ENCODE measurements around the gene PNPT1.
"Not testable (repeated sequence)": the region's sequence is repeated elsewhere in the genome, so short reads cannot be mapped to it uniquely, and the experiment has no call there.

PNPT1 gene

DNA sequence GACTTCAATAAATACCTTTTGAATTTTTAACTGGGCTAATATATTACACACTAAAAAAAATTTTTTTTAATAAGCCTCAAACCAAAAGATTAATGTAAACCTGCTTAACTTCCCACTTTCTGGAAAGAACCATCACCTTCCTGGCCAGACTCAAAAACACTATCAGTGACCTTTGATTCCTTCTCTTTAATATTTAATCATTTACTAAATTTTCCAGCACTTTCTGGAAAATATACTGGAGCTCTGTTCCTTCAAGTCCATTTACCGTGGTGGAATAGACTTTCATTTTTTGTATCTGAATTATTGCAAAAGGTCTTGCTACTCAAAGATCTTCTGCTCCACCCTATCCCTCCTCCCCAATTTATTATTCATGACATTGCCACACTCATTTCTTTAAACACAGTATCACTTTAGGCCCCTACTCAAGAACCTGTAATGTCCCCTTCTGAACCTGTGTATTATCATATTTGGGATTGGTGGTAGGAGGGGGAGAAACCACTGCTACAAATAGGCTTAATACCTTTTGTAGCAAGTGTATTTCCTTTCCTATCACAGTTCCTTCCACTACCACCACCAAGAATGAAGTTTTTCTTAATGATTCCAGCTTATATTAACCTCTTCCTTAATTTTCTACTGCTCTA is 83.6 kb downstream of the PNPT1 start:
- H3K4me1 ChIP-seq (ENCODE audit: control insufficient read depth, insufficient read depth, low read length): peaks cover 11% of the 10 kb centered on the region
- no peaks in the 10 kb centered on the region for H3K27me3 ChIP-seq (ENCODE audit: control insufficient read depth, insufficient read depth, low read length)
- no peak overlapping the region for H3K4me3 ChIP-seq (ENCODE audit: low read length)
- H3K36me3 ChIP-seq (ENCODE audit: control insufficient read depth, insufficient read depth, low read length): peaks cover 4% of the 10 kb centered on the region
- no peak overlapping the region for H3K9ac ChIP-seq (ENCODE audit: low read length)
- no peaks in the 10 kb centered on the region for H3K9me3 ChIP-seq (ENCODE audit: control insufficient read depth, low read length)

DNA sequence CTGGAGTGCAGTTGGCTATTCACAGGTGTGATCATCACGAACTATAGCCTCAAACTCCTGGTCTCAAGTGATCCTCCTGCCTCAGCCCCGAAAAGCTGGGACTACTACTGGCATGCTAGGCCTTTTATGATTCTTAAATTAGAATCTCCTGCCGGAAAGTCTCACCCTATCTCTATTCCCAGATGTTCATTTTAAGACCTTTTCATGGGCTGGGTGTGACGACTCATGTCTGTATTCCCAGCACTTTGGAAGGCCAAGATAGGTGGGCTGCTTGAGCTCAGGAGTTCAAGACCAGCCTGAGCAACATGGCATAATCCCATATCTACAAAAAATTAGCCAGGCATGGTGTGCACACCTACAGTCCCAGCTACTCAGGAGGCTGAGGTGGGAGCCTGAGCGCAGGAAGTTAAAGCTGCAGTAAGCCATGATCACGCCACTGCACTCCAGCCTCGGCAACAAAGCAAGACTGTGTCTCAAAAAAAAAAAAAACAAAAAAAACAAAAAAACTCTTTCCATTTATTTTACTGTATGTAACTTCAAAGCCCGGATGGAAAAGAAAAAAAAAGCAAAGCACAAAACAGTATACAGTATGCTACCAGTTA is 84.3 kb downstream of the PNPT1 start:
- Histone ChIP-seq H3K27me3 (ENCODE audit: control insufficient read depth, insufficient read depth, low read length) (no peaks in the 10 kb centered on the region), H3K4me3 (ENCODE audit: low read length) (no peak overlapping the region), H3K36me3 (ENCODE audit: control insufficient read depth, insufficient read depth, low read length) (peaks cover 4% of the 10 kb centered on the region), H3K9ac (ENCODE audit: low read length) (no peak overlapping the region), H3K4me1 (ENCODE audit: control insufficient read depth, insufficient read depth, low read length) (peaks cover 16% of the 10 kb centered on the region), H3K9me3 (ENCODE audit: control insufficient read depth, low read length) (no peaks in the 10 kb centered on the region)

DNA sequence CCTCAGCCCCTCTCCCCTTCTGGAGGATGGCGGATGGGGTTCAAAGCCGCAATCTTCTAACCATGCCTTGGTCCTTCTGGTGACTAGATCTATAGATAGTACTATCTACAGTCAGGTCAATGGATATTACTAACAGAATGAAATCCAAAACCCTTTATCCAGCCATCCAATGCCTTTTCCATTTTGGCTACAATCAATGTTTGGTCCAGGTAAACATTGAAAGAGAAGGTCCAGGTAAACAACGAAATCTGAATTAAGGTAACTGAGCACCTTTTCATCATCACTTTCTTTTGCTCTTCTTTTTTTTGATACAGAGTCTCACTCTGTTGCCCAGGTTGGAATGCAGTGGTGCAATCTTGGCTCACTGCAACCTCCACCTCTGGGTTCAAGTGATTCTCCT is 85.9 kb downstream of the PNPT1 start:
- Histone ChIP-seq H3K4me1 (ENCODE audit: control insufficient read depth, insufficient read depth, low read length) (peaks cover 20% of the 10 kb centered on the region), H3K9me3 (ENCODE audit: control insufficient read depth, low read length) (no peaks in the 10 kb centered on the region), H3K36me3 (ENCODE audit: control insufficient read depth, insufficient read depth, low read length) (peaks cover 4% of the 10 kb centered on the region), H3K4me3 (ENCODE audit: low read length) (no peak overlapping the region), H3K27me3 (ENCODE audit: control insufficient read depth, insufficient read depth, low read length) (no peaks in the 10 kb centered on the region), H3K9ac (ENCODE audit: low read length) (no peak overlapping the region)

DNA sequence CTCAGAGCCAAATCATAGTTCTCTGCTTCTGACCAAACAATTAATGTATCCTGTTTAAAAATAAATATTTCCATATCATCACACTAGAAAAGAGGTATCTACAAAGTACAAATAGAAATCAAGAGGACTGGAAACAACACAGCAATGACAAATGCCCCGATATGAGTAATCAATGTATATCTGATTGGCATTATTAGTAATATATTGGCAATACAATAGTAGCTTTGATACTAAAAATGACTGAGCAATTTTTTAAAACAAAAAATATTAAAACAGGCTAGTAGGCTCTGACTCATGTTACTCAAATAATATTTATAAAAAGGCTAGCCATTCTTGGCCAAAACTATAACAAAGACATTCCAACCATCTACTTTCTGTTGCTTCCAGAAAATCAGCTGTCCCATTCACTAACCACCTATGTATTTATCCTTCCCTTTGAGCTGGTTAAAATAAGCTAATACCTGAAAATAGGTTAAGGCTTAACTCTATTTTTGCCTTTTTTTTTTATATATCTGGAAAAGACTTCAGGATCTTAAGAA is 89.5 kb downstream of the PNPT1 start:
- Histone ChIP-seq H3K4me1 (ENCODE audit: control insufficient read depth, insufficient read depth, low read length) (peaks cover 12% of the 10 kb centered on the region), H3K9ac (ENCODE audit: low read length) (no peak overlapping the region), H3K27me3 (ENCODE audit: control insufficient read depth, insufficient read depth, low read length) (no peaks in the 10 kb centered on the region), H3K9me3 (ENCODE audit: control insufficient read depth, low read length) (no peaks in the 10 kb centered on the region), H3K4me3 (ENCODE audit: low read length) (no peak overlapping the region), H3K36me3 (ENCODE audit: control insufficient read depth, insufficient read depth, low read length) (no peaks in the 10 kb centered on the region)

DNA sequence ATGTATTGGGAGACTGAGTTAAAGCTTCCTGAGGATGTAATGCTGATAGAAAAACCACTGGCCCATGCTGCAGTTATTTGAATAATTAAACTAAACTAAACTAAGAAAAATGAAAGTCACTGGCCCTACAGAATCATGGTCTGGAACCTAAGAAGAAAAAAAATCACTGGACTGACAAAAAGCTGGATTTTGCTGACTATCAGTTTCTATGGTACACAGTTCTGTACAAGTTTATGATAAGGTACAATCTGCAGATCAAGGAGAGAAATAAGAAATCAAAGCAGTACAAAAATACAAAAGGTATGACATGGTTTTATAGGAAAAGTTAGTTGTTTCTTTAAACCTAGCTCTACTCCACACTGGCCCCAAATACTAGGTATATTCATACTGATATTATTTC is 91.8 kb downstream of the PNPT1 start:
- Histone ChIP-seq H3K27me3 (ENCODE audit: control insufficient read depth, insufficient read depth, low read length) (no peaks in the 10 kb centered on the region), H3K9me3 (ENCODE audit: control insufficient read depth, low read length) (no peaks in the 10 kb centered on the region), H3K9ac (ENCODE audit: low read length) (no peak overlapping the region), H3K4me3 (ENCODE audit: low read length) (no peak overlapping the region), H3K4me1 (ENCODE audit: control insufficient read depth, insufficient read depth, low read length) (peaks cover 8% of the 10 kb centered on the region), H3K36me3 (ENCODE audit: control insufficient read depth, insufficient read depth, low read length) (no peaks in the 10 kb centered on the region)

DNA sequence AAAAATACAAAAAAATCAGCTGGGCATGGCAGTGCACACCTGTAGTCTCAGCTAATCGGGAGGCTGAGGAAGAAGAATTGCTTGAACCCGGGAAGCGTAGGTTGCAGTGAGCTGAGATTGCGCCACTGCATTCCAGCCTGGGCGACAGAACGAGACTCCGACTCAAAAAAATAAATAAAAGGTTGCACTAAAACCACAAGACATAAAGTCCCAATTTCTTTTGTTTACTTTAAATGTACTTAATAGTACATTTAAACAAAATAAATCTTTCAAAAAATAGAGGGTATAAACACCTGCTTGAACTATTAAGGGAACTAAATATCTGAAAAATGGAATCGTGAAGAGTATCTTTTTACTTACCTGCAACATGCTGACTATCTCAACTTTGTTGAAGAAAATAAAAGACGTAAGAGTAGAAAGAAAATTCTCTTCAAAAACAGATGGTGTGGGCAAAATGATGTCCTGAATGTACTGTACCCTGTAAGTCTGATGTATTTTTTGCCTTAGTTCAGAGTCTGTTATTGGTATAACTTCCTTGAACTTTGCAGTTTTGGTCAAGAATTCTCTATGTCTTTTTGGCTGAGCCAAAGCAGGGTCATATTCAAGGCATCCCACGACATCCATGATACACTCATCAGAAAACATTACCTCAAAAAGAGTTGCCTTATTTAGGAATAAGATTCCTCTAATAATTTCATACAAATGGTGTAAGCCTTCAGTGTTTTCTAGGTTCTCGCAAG is 95.4 kb downstream of the PNPT1 start:
- Histone ChIP-seq H3K9me3 (ENCODE audit: control insufficient read depth, low read length) (no peaks in the 10 kb centered on the region), H3K27me3 (ENCODE audit: control insufficient read depth, insufficient read depth, low read length) (no peaks in the 10 kb centered on the region), H3K4me1 (ENCODE audit: control insufficient read depth, insufficient read depth, low read length) (no peaks in the 10 kb centered on the region), H3K4me3 (ENCODE audit: low read length) (no peak overlapping the region), H3K36me3 (ENCODE audit: control insufficient read depth, insufficient read depth, low read length) (no peaks in the 10 kb centered on the region), H3K9ac (ENCODE audit: low read length) (no peak overlapping the region)

DNA sequence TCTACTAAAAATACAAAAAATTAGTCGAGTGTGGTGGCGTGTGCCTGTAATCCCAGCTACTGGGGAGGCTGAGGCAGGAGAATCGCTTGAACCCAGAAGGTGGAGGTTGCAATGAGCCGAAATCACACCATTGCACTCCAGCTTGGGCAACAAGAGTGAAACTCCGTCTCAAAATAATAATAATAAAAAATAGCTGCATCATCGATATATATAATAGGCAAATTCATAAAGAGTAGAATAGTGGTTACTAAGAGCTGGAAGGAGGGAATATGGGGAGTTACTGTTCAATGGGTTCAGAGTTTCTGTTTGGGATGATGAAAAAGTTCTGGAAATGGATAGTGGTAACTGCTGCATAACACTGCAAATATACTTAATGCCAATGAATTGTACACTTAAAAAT is 96.8 kb downstream of the PNPT1 start:
- H3K9ac ChIP-seq (ENCODE audit: low read length); H3K27me3 ChIP-seq (ENCODE audit: control insufficient read depth, insufficient read depth, low read length); H3K9me3 ChIP-seq (ENCODE audit: control insufficient read depth, low read length); H3K36me3 ChIP-seq (ENCODE audit: control insufficient read depth, insufficient read depth, low read length); H3K4me1 ChIP-seq (ENCODE audit: control insufficient read depth, insufficient read depth, low read length); H3K4me3 ChIP-seq (ENCODE audit: low read length): not testable (repeated sequence)

DNA sequence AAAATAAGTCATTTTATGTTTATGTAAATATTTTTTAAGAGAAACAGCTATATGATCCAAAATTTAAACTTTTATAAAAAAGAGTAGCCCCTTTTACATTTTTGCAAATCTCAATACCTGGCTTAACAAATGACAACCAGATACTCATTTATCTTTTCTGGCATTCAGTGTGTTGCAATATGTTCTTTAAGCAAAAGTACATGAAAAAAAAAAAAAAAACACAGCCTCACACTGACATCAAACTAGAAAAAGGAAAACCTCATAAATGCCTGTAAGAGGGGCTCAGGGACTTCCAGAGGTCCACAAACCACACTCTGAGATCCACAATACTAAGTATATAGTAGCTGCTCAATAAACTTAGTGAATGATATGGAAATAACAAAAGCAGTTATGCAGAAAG is 98.1 kb downstream of the PNPT1 start:
- H3K9me3 ChIP-seq (ENCODE audit: control insufficient read depth, low read length): no peaks in the 10 kb centered on the region
- H3K36me3 ChIP-seq (ENCODE audit: control insufficient read depth, insufficient read depth, low read length): no peaks in the 10 kb centered on the region
- H3K4me1 ChIP-seq (ENCODE audit: control insufficient read depth, insufficient read depth, low read length): no peaks in the 10 kb centered on the region
- H3K9ac ChIP-seq (ENCODE audit: low read length): no peak overlapping the region
- no peaks in the 10 kb centered on the region for H3K27me3 ChIP-seq (ENCODE audit: control insufficient read depth, insufficient read depth, low read length)
- H3K4me3 ChIP-seq (ENCODE audit: low read length): no peak overlapping the region

DNA sequence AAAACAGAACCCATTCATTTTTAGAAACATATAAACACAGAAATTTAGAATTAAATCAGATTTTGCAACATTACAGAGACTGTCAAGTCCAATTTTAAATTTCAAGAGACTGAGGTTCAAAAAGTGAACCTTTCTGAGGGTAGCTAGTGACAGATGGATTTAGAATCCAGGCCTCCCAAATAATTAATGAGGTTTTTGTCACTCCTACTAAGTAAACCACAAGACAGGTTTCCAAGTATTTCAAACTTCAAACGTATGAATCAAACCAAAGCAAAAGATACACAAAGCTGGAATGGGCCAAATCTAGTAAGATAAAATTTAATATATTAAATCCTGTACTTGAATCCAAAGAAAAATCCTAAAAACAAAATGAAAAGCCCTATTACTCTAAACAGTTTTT is 101.5 kb downstream of the PNPT1 start:
- Histone ChIP-seq H3K9ac (ENCODE audit: low read length) (no peak overlapping the region), H3K4me3 (ENCODE audit: low read length) (no peak overlapping the region), H3K4me1 (ENCODE audit: control insufficient read depth, insufficient read depth, low read length) (no peaks in the 10 kb centered on the region), H3K9me3 (ENCODE audit: control insufficient read depth, low read length) (no peaks in the 10 kb centered on the region), H3K36me3 (ENCODE audit: control insufficient read depth, insufficient read depth, low read length) (no peaks in the 10 kb centered on the region), H3K27me3 (ENCODE audit: control insufficient read depth, insufficient read depth, low read length) (no peaks in the 10 kb centered on the region)

DNA sequence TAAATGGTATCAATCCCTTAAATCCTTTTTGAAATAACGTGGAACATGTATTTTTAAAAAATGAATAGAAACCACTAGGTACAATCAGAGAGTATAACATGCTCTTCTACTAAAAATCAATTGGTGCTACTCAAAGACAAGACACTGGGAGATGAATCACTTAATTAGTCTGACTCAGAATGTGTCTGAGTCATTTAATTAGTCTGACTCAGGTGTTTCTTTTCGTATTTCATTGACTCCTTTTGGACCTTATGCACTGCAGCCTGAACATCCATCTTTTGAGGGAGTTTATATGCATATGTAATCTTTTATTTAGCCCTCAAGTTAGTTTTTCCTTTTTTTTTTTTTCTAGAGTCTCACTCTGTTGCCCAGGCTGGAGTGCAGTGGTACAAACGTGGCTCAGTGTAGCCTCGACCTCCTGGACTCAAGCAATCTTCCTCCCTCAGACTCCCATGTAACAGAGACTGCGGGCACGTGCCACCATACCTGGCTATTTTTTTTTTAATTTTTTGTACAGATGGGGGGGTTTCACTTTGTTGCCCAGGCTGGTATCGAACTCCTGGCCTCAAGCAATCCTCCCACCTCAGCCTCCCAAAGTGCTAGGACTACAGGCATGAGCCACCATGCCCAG is 102.7 kb downstream of the PNPT1 start:
- Histone ChIP-seq H3K9ac (ENCODE audit: low read length) (no peak overlapping the region), H3K9me3 (ENCODE audit: control insufficient read depth, low read length) (no peaks in the 10 kb centered on the region), H3K36me3 (ENCODE audit: control insufficient read depth, insufficient read depth, low read length) (no peaks in the 10 kb centered on the region), H3K4me1 (ENCODE audit: control insufficient read depth, insufficient read depth, low read length) (no peaks in the 10 kb centered on the region), H3K27me3 (ENCODE audit: control insufficient read depth, insufficient read depth, low read length) (no peaks in the 10 kb centered on the region), H3K4me3 (ENCODE audit: low read length) (no peak overlapping the region)

DNA sequence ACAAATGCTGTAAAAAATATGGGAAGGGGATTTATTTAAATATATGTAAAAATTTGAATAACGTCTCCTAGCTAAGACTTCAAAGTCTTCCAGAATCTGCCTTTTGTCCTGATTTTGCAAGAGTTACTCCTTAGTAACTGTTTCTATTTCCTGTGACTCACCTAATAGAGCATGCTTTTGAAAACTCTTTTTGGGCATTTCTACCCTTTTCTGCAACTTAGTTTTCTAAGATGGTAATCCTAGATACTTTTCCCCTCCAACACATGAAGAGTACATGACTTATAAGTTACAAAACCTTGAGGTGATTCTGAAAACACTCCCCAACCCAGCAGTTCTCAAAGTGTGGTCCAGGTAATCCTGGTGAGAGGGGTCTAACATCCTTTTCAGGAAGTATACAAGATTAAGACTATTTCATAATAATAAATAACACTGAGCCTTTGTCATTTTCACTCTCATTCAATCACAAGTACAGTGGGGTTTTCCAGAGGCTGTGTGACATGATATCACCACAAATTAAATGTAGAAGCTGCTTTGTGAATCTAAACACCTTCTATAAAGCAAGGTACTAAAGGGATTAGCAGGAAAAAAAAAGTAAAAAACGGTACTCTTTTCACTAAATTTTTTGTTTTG is 108.1 kb downstream of the PNPT1 start:
- no peaks in the 10 kb centered on the region for H3K36me3 ChIP-seq (ENCODE audit: control insufficient read depth, insufficient read depth, low read length)
- no peak overlapping the region for H3K9ac ChIP-seq (ENCODE audit: low read length)
- no peaks in the 10 kb centered on the region for H3K9me3 ChIP-seq (ENCODE audit: control insufficient read depth, low read length)
- H3K4me3 ChIP-seq (ENCODE audit: low read length): no peak overlapping the region
- no peaks in the 10 kb centered on the region for H3K27me3 ChIP-seq (ENCODE audit: control insufficient read depth, insufficient read depth, low read length)
- no peaks in the 10 kb centered on the region for H3K4me1 ChIP-seq (ENCODE audit: control insufficient read depth, insufficient read depth, low read length)

Data from mucosa of stomach (tissue), 1 donor.